GM19324 (cell line): ENCODE data around the gene TMEM232.

Experiments
- ATAC-seq: cut with Tn5 transposase; IDR thresholded peaks from one replicate; pipeline ENCODE4 v1.9.1; 2021; ENCODE audit warnings: mild to moderate bottlenecking, moderate library complexity; ENCODE audit not compliant: unreplicated experiment, low FRiP score

Gene TMEM232

DNA sequence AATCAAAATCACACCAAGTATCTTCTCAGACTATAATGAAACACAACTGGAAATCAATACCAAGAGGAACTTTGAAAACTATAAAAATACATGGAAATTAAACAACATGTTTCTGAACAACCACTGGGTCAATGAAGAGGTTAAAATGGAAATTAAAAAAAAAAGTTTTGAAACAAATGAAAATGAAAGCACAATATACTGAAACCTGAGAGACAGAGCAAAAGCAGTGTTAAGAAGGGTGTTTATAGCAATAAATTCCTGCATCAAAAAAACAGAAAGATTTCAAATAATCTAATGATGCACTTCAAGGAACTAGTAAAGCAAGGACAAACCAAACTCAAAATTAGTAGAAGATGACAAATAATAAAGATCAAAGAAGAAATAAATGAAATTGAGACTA, 92.0 kb downstream of the TMEM232 start:
- ATAC-seq, result no peak

DNA sequence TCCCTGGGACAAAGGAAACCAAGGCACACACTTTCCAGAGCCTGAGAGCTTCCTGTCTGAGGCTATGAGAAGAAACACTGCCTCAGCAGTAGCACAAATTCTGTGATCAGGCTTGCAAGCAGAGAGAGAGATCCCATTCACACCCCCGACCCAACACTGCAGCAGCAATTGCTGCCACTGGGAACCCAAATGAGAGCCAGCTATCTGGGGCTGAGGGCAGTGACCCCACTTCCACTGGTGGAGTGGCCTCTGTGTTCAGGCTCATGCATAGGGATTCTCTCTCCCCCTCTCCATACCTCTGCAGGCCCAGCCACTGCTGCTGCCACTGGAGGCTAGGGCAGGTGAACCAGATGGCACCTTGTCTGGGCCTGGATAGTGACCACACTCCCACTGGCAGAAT, 95.2 kb downstream of the TMEM232 start:
- ATAC-seq, result no peak

GRCh38 chr5:110630350-110630749, 96.1 kb downstream of the TMEM232 start:
- no peak for ATAC-seq

DNA sequence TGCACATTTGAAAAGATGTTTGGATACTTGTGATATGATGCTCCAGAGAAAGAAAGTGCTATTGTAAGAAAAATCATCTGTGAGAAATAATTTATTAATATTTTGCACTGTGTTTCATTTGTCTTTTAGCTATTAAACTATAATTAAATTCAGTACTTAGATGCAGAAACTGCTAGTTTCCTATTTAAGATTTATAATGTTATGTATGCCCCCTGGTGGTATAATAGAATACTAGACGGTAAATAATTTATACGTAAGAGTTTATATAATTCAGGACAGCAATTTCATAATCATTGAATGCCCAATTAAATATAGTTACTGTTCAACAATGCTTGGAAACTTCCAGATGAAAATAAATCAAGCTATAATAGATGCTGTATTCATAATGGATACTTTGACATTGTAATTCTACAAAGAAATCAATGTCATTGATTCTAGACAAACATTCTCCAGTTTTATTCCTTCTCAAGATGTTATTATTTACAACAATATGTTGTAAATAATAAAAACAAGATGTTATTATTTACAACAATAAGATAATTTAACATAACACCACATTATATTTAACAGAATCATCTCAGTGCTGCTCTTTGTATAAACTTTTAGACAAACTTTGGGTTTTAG, 101.0 kb downstream of the TMEM232 start:
- ATAC-seq, result no peak

- ATAC-seq, result no peak
Measured at GRCh38 chr5:110623874-110624273, 102.6 kb downstream of the TMEM232 start.

- ATAC-seq, result no peak
Measured at GRCh38 chr5:110618941-110619340, 107.5 kb downstream of the TMEM232 start.

DNA sequence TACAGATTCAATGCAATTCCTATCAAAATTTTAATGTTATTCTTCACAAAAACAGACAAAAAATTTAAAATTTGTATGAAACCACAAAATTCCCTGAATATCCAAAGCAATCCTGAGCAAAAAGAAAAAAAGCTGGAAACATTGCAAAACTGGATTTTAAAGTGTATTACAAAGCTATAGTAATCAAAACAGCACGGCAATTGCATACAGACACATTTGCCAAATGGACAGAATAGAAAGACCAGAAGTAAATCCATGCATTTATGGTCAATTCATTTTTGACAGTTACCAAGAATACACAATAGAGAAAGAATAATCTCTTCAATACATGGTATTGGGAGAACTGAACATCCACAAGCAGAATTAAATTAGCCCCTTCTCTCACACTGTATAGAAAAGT, 110.5 kb downstream of the TMEM232 start:
- ATAC-seq, result no peak

- no peak for ATAC-seq
Measured at GRCh38 chr5:110612794-110613247, 113.7 kb downstream of the TMEM232 start.

GRCh38 chr5:110611817-110612216, 114.7 kb downstream of the TMEM232 start:
- no peak for ATAC-seq

DNA sequence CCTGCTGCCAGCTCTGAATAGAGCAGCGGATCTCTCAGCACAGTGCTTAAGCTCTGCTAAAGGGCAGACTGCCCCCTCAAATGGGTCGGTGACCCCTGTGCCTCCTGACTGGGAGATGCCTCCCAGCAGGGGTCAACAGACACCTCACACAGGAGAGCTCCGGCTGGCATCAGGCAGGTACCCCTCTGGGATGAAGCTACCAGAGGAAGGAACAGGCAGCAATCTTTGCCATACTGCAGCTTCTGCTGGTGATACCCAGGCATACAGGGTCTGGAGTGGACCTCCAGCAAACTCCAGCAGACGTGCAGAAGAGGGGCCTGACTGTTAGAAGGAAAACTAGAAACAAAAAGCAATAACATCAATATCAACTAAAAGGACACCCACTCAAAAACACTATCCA, 131.6 kb downstream of the TMEM232 start:
- no peak for ATAC-seq

GRCh38 chr5:110590187-110590586, 136.3 kb downstream of the TMEM232 start:
- no peak for ATAC-seq

GRCh38 chr5:110588286-110588980, 138.0 kb downstream of the TMEM232 start:
- ATAC-seq, result no peak

DNA sequence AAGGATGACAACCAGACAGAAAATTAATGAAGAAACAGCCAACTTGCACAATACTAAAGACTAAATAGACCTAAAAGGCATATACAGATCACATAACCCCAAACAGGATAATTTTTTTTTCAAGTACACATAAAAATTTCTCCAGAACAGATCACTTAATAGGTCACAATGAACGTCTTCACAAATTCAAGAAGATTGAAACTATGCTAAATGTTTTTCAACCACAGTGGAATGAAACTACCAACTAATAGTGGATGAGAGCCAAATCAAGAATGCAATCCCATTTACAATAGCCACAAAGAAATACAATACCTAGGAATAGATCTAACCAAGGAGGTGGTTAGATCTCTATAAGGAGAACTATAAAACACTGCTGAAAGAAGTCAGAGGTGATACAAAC, 145.8 kb downstream of the TMEM232 start:
- ATAC-seq, result no peak

- ATAC-seq, result no peak
Measured at GRCh38 chr5:110572729-110573128, 153.7 kb downstream of the TMEM232 start.

GRCh38 chr5:110562191-110562590, 164.3 kb downstream of the TMEM232 start:
- ATAC-seq, result no peak

DNA sequence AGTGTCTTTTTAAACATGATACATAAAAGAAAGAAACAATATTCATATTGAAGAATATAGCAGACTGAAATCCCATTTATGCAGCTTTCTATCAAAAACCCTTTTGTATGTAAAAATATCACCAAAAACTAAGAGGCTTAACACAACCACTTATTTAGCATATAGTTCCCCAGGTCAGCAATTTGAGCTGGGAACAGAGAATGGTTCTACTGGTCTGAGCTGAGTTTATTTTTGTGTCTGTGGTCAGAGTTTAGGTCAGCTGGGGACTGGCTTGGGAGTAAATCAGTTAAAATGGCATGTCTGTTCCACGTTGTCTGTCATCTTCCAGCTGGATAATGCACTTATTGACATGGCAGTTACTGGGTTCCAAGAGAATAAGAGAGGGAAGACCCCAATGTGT, 165.0 kb downstream of the TMEM232 start:
- ATAC-seq, result no peak

DNA sequence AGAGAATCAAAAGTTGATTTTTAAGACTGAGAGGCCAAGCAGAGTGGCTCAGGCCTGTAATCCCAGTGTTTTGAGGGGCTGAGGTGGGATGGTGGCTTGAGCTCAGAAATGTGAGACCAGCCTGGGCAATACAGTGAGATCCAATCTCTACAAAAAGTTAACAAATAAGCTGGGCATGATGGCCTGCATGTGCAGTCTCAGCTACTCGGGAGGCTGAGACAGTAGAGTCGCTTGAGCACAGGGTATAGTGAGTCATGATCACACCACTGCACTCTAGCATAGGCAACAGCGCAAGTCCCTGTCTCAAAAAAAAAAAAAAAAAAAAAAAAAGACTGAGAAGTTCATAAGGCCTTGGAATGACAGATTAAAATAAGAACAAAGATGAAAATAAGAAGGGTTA, 177.2 kb downstream of the TMEM232 start:
- ATAC-seq, result no peak

DNA sequence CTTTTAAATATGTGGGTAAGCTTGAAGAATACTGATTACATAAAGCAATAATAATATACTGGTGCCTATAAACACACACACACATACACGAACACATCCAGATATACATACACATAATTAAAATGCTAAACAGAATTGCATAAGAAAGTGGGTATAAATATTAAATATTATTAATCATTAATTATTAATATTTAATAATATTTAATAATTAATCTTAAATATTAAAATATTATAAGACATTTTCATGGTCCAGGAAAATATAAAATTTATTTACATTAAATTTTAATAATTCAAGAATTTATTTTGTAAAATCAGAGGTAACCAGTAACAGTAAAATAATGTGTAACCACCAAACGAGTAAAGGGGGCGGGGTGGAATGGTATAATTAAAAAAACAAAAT, 178.3 kb downstream of the TMEM232 start:
- no peak for ATAC-seq

DNA sequence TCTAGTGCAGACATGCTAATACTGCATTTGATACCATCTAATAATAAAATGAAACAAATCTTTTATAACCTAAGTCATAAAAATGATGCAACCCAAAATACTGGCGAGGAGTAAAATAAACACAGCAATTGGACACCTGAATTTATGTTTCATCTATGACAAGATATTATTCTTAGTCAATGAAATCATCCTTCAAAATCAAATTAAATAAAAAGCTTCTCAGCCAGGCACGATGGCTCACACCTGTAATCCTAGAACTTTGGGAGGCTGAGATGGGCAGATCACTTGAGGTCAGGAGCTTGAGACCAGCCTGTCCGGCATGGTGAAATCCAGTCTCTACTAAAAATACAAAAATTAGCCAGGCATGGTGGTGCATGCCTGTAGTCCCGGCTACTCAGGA, 179.0 kb downstream of the TMEM232 start:
- ATAC-seq, result no peak

GRCh38 chr5:110545716-110546115, 180.8 kb downstream of the TMEM232 start:
- ATAC-seq, result no peak

DNA sequence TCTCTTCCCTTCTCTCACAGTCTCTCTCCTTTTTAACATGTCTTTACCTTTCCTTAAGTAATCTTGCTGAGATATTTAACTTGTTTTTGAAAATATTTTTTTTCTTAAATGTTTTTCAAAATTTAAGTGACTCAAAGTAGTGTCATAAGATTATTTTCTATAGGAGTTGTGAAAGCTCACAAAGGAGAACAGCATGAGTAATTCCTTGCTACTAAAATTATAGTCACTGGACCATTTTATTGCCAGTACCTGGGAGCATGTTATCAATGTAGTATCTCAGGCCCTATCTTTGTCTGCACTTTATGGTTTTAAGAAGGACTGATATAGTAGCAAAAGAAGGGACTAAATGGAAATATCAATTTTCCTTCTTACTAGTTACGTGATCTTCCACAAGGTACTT, 181.9 kb downstream of the TMEM232 start:
- ATAC-seq, result no peak

DNA sequence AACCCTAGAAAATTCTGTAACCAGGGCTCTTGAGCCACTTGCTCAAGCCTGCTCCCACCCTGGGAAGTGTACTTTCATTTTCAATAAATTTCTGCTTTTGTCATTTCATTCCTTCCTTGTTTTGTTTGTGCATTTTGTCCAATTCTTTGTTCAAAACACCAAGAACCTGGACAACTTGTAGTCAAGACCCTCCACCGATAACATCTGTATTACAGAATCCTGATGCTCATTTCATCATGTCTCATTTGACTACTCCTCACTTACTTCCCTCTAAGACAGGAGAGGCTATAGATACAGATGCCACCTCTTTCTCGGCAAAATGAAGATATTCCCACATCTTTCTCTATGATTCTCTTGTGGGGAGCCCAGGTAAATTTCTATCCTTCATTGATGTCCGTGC, 183.5 kb downstream of the TMEM232 start:
- no peak for ATAC-seq
